Tibial artery (tissue), 4 donors: Measurements from ENCODE around the gene ARL3.

Source experiments
- DNase-seq, 2 donors: peaks; one replicate each; pipeline ENCODE4 v3.0.0-alpha.2; 2019
- H3K27ac ChIP-seq, 2 donors: fragments of 200-600 bp; sonication (generic) in 1 of 2; 1 replicate in 1 of 2; 2 replicates in 1 of 2; pipeline ENCODE4 v1.5.1; 2018 to 2019; ENCODE audit warnings: mild to moderate bottlenecking in 1 of 2
- H3K27me3 ChIP-seq, 2 donors: fragments of 200-600 bp; sonication (generic) in 1 of 2; one replicate each; pipeline versions ENCODE4 v1.5.1 to v1.6.0; 2016 to 2019
- H3K36me3 ChIP-seq, 3 donors: fragments of 200-600 bp; sonication (generic) in 2 of 3; one replicate each; pipeline ENCODE4 v1.5.1; 2016 to 2019; ENCODE audit warnings: mild to moderate bottlenecking in 2 of 3
- H3K4me1 ChIP-seq, 4 donors: fragments of 200-600 bp; sonication (generic) in 2 of 4; 1 replicate in 3 of 4; 2 replicates in 1 of 4; pipeline ENCODE4 v1.5.1; 2016 to 2019
- H3K4me3 ChIP-seq, 2 donors: fragments of 200-600 bp; sonication (generic) in 1 of 2; 1 replicate in 1 of 2; 2 replicates in 1 of 2; pipeline ENCODE4 v1.5.1; 2018 to 2019; ENCODE audit warnings: mild to moderate bottlenecking in 2 of 2
- H3K9me3 ChIP-seq, 3 donors: fragments of 200-600 bp; sonication (generic) in 1 of 3; one replicate each; pipeline ENCODE4 v1.5.1; 2016 to 2019
- intact Hi-C: fragments of 100-400 bp; cut with DNase I; formaldehyde crosslinking; loops from one replicate; pipeline ENCODE4 v1.15.0; 2023; ENCODE audit warnings: low total_unique reads
- TF ChIP-seq, protein P1 (sequence below), 2 experiments: fragments of 200-600 bp in 1 of 2; fragments of 450-650 bp in 1 of 2; IDR thresholded peaks; one replicate each; pipeline ENCODE4 v1.5.1; 2017 to 2019; ENCODE audit warnings: antibody characterized with exemption in 2 of 2, mild to moderate bottlenecking in 1 of 2, moderate library complexity in 1 of 2

ARL3 gene

GRCh38 chr10:102633848-102634247 lies 80.3 kb downstream of the ARL3 start:
- intact Hi-C loops: no loop called here

GRCh38 chr10:102633287-102633686 lies 80.9 kb downstream of the ARL3 start:
- Histone ChIP-seq H3K27me3 (no peaks in the 10 kb centered on the region), H3K4me3 (no peak overlapping the region), H3K36me3 (peaks cover 0 to 19% (median 0%) of the 10 kb centered on the region in 3 donors), H3K4me1 (peaks cover 5 to 55% (median 48%) of the 10 kb centered on the region in 4 donors), H3K27ac (peak overlapping the region; percentile 58 to 68), H3K9me3 (no peaks in the 10 kb centered on the region)
- no peak for DNase-seq
- intact Hi-C loops: no loop called here
- TF ChIP-seq, protein P1, sequence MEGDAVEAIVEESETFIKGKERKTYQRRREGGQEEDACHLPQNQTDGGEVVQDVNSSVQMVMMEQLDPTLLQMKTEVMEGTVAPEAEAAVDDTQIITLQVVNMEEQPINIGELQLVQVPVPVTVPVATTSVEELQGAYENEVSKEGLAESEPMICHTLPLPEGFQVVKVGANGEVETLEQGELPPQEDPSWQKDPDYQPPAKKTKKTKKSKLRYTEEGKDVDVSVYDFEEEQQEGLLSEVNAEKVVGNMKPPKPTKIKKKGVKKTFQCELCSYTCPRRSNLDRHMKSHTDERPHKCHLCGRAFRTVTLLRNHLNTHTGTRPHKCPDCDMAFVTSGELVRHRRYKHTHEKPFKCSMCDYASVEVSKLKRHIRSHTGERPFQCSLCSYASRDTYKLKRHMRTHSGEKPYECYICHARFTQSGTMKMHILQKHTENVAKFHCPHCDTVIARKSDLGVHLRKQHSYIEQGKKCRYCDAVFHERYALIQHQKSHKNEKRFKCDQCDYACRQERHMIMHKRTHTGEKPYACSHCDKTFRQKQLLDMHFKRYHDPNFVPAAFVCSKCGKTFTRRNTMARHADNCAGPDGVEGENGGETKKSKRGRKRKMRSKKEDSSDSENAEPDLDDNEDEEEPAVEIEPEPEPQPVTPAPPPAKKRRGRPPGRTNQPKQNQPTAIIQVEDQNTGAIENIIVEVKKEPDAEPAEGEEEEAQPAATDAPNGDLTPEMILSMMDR (IDR thresholded peaks at IDR 0.05): no peak

More at GRCh38 chr10:102633848-102634247, 80.3 kb downstream of the ARL3 start:
- DNase-seq: no peak
- H3K4me1 ChIP-seq: peaks cover 0 to 49% (median 43%) of the 10 kb centered on the region in 4 donors
- no peaks in the 10 kb centered on the region for H3K9me3 ChIP-seq
- peaks cover 0 to 19% (median 0%) of the 10 kb centered on the region in 3 donors for H3K36me3 ChIP-seq
- TF ChIP-seq, protein P1 (IDR thresholded peaks at IDR 0.05): no peak
- H3K27me3 ChIP-seq: no peaks in the 10 kb centered on the region
- H3K27ac ChIP-seq: peak overlapping the region; percentile 58 to 68
- H3K4me3 ChIP-seq: no peak overlapping the region

DNA sequence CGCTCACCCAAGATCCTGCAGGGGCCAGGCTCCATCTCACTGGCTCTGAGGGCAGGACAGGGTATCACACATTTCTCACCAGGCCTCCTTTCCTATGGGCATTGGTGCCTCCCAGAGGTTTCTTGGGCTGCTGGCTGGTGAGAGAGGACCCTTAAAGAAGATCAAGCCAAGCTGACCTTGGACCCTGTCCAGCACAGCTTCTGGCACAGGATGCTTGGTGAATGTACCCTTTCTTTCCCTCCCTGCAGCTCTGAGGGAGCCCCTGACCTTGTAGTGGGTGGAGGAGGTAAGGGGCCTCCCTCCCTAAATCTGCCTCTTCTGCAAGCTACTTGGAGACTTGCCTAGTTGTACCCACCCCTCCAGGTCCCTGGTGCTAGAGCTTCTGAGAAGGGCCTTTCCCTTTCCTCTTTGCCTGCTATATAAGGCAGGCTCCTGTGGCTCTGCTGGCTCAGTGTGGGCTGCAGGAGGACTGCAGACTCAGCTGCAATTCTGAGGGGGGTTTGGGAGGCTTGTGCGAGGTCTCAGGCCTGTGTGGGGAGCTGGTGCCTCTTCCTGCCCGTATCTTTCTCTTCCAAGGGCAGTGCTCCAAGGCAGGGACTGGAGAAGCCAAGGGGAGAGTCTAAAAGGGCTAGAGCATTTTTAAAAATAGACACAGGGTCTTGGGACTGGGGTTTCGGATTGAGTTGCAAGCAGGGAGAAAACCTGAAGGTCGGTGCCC lies 81.6 kb downstream of the ARL3 start:
- intact Hi-C loops: no loop called here
- Histone ChIP-seq H3K36me3 (peaks cover 0 to 19% (median 0%) of the 10 kb centered on the region in 3 donors), H3K4me1 (peaks cover 8 to 62% (median 56%) of the 10 kb centered on the region in 4 donors), H3K9me3 (no peaks in the 10 kb centered on the region), H3K27me3 (no peaks in the 10 kb centered on the region), H3K4me3 (no peak overlapping the region), H3K27ac (peak overlapping the region; percentile 58 to 68)
- TF ChIP-seq, protein P1 (IDR thresholded peaks at IDR 0.05): no peak
- no peak for DNase-seq

GRCh38 chr10:102631525-102632393 lies 82.4 kb downstream of the ARL3 start:
- DNase-seq: no peak
- Histone ChIP-seq H3K27ac (peak overlapping the region; percentile 58 to 68), H3K36me3 (peaks cover 0 to 19% (median 0%) of the 10 kb centered on the region in 3 donors), H3K4me3 (no peak overlapping the region), H3K27me3 (no peaks in the 10 kb centered on the region), H3K9me3 (no peaks in the 10 kb centered on the region), H3K4me1 (peaks cover 8 to 70% (median 64%) of the 10 kb centered on the region in 4 donors)
- TF ChIP-seq, protein P1 (IDR thresholded peaks at IDR 0.05): no peak
- intact Hi-C loops: no loop called here

GRCh38 chr10:102630663-102631062 lies 83.5 kb downstream of the ARL3 start:
- no peak for DNase-seq
- peaks cover 8 to 81% (median 73%) of the 10 kb centered on the region in 4 donors for H3K4me1 ChIP-seq
- intact Hi-C loops: no loop called here

More at GRCh38 chr10:102630663-102631062, 83.5 kb downstream of the ARL3 start:
- H3K36me3 ChIP-seq: peaks cover 0 to 19% (median 0%) of the 10 kb centered on the region in 3 donors
- H3K27ac ChIP-seq: no peak overlapping the region
- H3K4me3 ChIP-seq: no peak overlapping the region
- TF ChIP-seq, protein P1 (IDR thresholded peaks at IDR 0.05): no peak
- no peaks in the 10 kb centered on the region for H3K27me3 ChIP-seq
- no peaks in the 10 kb centered on the region for H3K9me3 ChIP-seq
